ENCODE data around the gene FPGT. TPM values are rescaled to one million over a fixed set of nuclear protein-coding genes. Genes with fewer than 3 reads are reported as not detected.

FPGT gene
- total and polyA plus RNA-seq, 2 experiments from 2014 or later = 2.6 to 4.2 TPM

DNA sequence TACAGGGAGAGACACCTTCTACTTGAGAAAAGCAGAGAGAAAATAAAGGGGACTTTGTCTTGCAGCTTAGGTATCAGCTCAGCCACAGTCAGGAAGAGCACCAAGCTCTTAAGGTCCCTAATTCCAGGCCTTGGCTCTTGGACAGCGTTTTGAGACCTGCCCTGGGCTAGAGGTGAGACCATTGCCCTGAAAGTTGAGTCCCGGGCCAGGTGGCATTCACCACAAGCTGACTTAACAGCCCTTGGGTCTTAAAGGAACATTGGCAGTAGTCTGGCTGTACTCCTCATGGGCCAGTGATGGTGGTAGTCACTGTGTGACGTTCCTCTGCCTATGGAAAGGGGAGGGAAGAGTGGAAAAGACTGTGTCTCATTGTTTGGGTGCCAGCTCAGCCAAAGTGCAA, 25.4 kb downstream of the FPGT start:
- Histone ChIP-seq H2AFZ (no peak overlapping the region), H3K9me2 (ENCODE audit: insufficient read depth) (peaks cover 6% of the 10 kb centered on the region; the same call in 1 of the 2 replicates), H3K27ac (ENCODE audit: low read depth) (no peak overlapping the region), H3F3A (replicated peaks; ENCODE audit: low read depth) (no peaks in the 10 kb centered on the region), H3K79me2 (replicated peaks; ENCODE audit: insufficient read depth) (no peaks in the 10 kb centered on the region), H3K36me3 (ENCODE audit: insufficient read depth) (no peaks in the 10 kb centered on the region), H3K4me2 (no peak overlapping the region), H3K4me1 (ENCODE audit: insufficient read depth) (no peaks in the 10 kb centered on the region), H3K4me3 (no peak overlapping the region), H4K20me1 (replicated peaks; ENCODE audit: insufficient read depth) (no peaks in the 10 kb centered on the region), H3K27me3 (ENCODE audit: insufficient read depth) (no peaks in the 10 kb centered on the region)
- TF ChIP-seq, protein P1, sequence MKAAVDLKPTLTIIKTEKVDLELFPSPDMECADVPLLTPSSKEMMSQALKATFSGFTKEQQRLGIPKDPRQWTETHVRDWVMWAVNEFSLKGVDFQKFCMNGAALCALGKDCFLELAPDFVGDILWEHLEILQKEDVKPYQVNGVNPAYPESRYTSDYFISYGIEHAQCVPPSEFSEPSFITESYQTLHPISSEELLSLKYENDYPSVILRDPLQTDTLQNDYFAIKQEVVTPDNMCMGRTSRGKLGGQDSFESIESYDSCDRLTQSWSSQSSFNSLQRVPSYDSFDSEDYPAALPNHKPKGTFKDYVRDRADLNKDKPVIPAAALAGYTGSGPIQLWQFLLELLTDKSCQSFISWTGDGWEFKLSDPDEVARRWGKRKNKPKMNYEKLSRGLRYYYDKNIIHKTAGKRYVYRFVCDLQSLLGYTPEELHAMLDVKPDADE (IDR thresholded peaks at IDR 0.05) = no peak
- TF ChIP-seq POLR2AphosphoS5 (IDR thresholded peaks at IDR 0.05; ENCODE audit: low read depth) (no peak), EZH2phosphoT487 (IDR thresholded peaks at IDR 0.05; ENCODE audit: unreplicated experiment) (no peak), EZH2 (IDR thresholded peaks at IDR 0.05; ENCODE audit: low read depth, unreplicated experiment) (no peak), ZNF331 (CRISPR knock-in tag; IDR thresholded peaks at IDR 0.05; ENCODE audit: low read depth) (no peak), CTCF (conservative IDR thresholded peaks at IDR 0.05; ENCODE audit: low read depth in 2 of 2) (no peak), CREB1 (CRISPR knock-in tag; IDR thresholded peaks at IDR 0.05; ENCODE audit: low read depth) (no peak), ZNF114 (CRISPR knock-in tag; IDR thresholded peaks at IDR 0.05) (no peak)
- TF ChIP-seq, protein P2, sequence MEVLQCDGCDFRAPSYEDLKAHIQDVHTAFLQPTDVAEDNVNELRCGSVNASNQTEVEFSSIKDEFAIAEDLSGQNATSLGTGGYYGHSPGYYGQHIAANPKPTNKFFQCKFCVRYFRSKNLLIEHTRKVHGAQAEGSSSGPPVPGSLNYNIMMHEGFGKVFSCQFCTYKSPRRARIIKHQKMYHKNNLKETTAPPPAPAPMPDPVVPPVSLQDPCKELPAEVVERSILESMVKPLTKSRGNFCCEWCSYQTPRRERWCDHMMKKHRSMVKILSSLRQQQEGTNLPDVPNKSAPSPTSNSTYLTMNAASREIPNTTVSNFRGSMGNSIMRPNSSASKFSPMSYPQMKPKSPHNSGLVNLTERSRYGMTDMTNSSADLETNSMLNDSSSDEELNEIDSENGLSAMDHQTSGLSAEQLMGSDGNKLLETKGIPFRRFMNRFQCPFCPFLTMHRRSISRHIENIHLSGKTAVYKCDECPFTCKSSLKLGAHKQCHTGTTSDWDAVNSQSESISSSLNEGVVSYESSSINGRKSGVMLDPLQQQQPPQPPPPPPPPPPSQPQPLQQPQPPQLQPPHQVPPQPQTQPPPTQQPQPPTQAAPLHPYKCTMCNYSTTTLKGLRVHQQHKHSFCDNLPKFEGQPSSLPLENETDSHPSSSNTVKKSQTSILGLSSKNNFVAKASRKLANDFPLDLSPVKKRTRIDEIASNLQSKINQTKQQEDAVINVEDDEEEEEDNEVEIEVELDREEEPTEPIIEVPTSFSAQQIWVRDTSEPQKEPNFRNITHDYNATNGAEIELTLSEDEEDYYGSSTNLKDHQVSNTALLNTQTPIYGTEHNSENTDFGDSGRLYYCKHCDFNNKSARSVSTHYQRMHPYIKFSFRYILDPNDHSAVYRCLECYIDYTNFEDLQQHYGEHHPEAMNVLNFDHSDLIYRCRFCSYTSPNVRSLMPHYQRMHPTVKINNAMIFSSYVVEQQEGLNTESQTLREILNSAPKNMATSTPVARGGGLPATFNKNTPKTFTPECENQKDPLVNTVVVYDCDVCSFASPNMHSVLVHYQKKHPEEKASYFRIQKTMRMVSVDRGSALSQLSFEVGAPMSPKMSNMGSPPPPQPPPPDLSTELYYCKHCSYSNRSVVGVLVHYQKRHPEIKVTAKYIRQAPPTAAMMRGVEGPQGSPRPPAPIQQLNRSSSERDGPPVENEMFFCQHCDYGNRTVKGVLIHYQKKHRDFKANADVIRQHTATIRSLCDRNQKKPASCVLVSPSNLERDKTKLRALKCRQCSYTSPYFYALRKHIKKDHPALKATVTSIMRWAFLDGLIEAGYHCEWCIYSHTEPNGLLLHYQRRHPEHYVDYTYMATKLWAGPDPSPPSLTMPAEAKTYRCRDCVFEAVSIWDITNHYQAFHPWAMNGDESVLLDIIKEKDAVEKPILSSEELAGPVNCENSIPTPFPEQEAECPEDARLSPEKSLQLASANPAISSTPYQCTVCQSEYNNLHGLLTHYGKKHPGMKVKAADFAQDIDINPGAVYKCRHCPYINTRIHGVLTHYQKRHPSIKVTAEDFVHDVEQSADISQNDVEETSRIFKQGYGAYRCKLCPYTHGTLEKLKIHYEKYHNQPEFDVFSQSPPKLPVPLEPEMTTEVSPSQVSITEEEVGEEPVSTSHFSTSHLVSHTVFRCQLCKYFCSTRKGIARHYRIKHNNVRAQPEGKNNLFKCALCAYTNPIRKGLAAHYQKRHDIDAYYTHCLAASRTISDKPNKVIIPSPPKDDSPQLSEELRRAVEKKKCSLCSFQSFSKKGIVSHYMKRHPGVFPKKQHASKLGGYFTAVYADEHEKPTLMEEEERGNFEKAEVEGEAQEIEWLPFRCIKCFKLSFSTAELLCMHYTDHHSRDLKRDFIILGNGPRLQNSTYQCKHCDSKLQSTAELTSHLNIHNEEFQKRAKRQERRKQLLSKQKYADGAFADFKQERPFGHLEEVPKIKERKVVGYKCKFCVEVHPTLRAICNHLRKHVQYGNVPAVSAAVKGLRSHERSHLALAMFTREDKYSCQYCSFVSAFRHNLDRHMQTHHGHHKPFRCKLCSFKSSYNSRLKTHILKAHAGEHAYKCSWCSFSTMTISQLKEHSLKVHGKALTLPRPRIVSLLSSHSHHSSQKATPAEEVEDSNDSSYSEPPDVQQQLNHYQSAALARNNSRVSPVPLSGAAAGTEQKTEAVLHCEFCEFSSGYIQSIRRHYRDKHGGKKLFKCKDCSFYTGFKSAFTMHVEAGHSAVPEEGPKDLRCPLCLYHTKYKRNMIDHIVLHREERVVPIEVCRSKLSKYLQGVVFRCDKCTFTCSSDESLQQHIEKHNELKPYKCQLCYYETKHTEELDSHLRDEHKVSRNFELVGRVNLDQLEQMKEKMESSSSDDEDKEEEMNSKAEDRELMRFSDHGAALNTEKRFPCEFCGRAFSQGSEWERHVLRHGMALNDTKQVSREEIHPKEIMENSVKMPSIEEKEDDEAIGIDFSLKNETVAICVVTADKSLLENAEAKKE (CRISPR knock-in tag; IDR thresholded peaks at IDR 0.05) = no peak
- TF ChIP-seq, protein P3, sequence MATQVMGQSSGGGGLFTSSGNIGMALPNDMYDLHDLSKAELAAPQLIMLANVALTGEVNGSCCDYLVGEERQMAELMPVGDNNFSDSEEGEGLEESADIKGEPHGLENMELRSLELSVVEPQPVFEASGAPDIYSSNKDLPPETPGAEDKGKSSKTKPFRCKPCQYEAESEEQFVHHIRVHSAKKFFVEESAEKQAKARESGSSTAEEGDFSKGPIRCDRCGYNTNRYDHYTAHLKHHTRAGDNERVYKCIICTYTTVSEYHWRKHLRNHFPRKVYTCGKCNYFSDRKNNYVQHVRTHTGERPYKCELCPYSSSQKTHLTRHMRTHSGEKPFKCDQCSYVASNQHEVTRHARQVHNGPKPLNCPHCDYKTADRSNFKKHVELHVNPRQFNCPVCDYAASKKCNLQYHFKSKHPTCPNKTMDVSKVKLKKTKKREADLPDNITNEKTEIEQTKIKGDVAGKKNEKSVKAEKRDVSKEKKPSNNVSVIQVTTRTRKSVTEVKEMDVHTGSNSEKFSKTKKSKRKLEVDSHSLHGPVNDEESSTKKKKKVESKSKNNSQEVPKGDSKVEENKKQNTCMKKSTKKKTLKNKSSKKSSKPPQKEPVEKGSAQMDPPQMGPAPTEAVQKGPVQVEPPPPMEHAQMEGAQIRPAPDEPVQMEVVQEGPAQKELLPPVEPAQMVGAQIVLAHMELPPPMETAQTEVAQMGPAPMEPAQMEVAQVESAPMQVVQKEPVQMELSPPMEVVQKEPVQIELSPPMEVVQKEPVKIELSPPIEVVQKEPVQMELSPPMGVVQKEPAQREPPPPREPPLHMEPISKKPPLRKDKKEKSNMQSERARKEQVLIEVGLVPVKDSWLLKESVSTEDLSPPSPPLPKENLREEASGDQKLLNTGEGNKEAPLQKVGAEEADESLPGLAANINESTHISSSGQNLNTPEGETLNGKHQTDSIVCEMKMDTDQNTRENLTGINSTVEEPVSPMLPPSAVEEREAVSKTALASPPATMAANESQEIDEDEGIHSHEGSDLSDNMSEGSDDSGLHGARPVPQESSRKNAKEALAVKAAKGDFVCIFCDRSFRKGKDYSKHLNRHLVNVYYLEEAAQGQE (IDR thresholded peaks at IDR 0.05; ENCODE audit: unreplicated experiment) = no peak
- no peak for DNase-seq (ENCODE audit: low spot score)
- Mint-ChIP-seq H3K27ac (no peak overlapping the region), H3K27me3 (ENCODE audit: insufficient read depth, low read depth, poor library complexity) (peaks cover 1% of the 10 kb centered on the region), H3K9me3 (no peaks in the 10 kb centered on the region), H3K4me1 (no peaks in the 10 kb centered on the region), H3K36me3 (ENCODE audit: low read depth) (no peaks in the 10 kb centered on the region), H3K4me3 (no peak overlapping the region)
- no peak for ATAC-seq

Data from GM23338 (cell line).